Mesendoderm (in vitro differentiated cells): ENCODE measurements around the gene TMEM240.
"Not testable (repeated sequence)": the region's sequence is repeated elsewhere in the genome, so short reads cannot be mapped to it uniquely, and the experiment has no call there.

ENCODE experiments used
- DNase-seq: peaks from one replicate; pipeline ENCODE4 v3.0.0; 2013
- H2AK5ac ChIP-seq: 2 replicates; pipeline ENCODE4 v1.6.1; 2013; ENCODE audit warnings: low read length, inconsistent platforms
- H2BK120ac ChIP-seq: 2 replicates; pipeline ENCODE4 v1.6.1; 2013; ENCODE audit warnings: low read depth, mild to moderate bottlenecking, low read length, moderate library complexity, mixed read lengths
- H2BK15ac ChIP-seq: replicated peaks from 2 replicates; pipeline ENCODE4 v1.6.1; 2013; ENCODE audit warnings: low read depth, mild to moderate bottlenecking, moderate library complexity
- H2BK5ac ChIP-seq: 2 replicates; pipeline ENCODE4 v1.6.1; 2013; ENCODE audit warnings: low read length, inconsistent platforms
- H3K18ac ChIP-seq: 2 replicates; pipeline ENCODE4 v1.6.1; 2013; ENCODE audit warnings: mild to moderate bottlenecking, low read length, mixed read lengths
- H3K23ac ChIP-seq: one replicate; pipeline ENCODE4 v1.6.1; 2013; ENCODE audit warnings: low read length
- H3K27ac ChIP-seq: 2 replicates; pipeline ENCODE4 v1.5.1; 2013; ENCODE audit warnings: low read depth, mild to moderate bottlenecking, inconsistent platforms, low read length, moderate library complexity
- H3K27me3 ChIP-seq: 2 replicates; pipeline ENCODE4 v1.6.1; 2013; ENCODE audit warnings: low read length, control low read depth, mild to moderate bottlenecking, inconsistent platforms; ENCODE audit not compliant: insufficient read depth, poor library complexity
- H3K36me3 ChIP-seq: 2 replicates; pipeline ENCODE4 v1.6.1; 2013; ENCODE audit warnings: low read length, inconsistent platforms; ENCODE audit not compliant: control insufficient read depth, insufficient read depth
- H3K4ac ChIP-seq: one replicate; pipeline ENCODE4 v1.6.1; 2013; ENCODE audit warnings: low read depth, mild to moderate bottlenecking, low read length, moderate library complexity
- H3K4me1 ChIP-seq: 2 replicates; pipeline ENCODE4 v1.6.1; 2013; ENCODE audit warnings: low read depth, low read length, inconsistent platforms; ENCODE audit not compliant: control insufficient read depth
- H3K4me2 ChIP-seq: 2 replicates; pipeline ENCODE4 v1.6.1; 2013; ENCODE audit warnings: low read length
- H3K4me3 ChIP-seq: 2 replicates; pipeline ENCODE4 v1.5.1; 2013; ENCODE audit warnings: mild to moderate bottlenecking, low read length
- H3K56ac ChIP-seq: one replicate; pipeline ENCODE4 v1.6.1; 2013; ENCODE audit warnings: low read length
- H3K79me1 ChIP-seq: 2 replicates; pipeline ENCODE4 v1.6.1; 2013; ENCODE audit warnings: low read length, inconsistent platforms
- H3K79me2 ChIP-seq: 2 replicates; pipeline ENCODE4 v1.6.1; 2013; ENCODE audit warnings: mild to moderate bottlenecking, low read length; ENCODE audit not compliant: control insufficient read depth, insufficient read depth
- H3K9ac ChIP-seq: 2 replicates; pipeline ENCODE4 v1.6.1; 2013; ENCODE audit warnings: low read length, inconsistent platforms
- H4K5ac ChIP-seq: one replicate; pipeline ENCODE4 v1.6.1; 2013; ENCODE audit warnings: low read length
- H4K8ac ChIP-seq: one replicate; pipeline ENCODE4 v1.6.1; 2013; ENCODE audit warnings: low read depth, mild to moderate bottlenecking, control low read depth, low read length, moderate library complexity
- WGBS: extraction: QIAGEN DNeasy Blood & Tissue Kit; methylation state at CpG from one replicate; pipeline ENCODE4 v1.1.7; 2013; ENCODE audit warnings: low lambda C conversion rate, missing lambda C conversion rate; ENCODE audit not compliant: insufficient coverage; ENCODE audit errors: extremely low coverage; 5-methylcytosine and 5-hydroxymethylcytosine counted together

Gene TMEM240

DNA sequence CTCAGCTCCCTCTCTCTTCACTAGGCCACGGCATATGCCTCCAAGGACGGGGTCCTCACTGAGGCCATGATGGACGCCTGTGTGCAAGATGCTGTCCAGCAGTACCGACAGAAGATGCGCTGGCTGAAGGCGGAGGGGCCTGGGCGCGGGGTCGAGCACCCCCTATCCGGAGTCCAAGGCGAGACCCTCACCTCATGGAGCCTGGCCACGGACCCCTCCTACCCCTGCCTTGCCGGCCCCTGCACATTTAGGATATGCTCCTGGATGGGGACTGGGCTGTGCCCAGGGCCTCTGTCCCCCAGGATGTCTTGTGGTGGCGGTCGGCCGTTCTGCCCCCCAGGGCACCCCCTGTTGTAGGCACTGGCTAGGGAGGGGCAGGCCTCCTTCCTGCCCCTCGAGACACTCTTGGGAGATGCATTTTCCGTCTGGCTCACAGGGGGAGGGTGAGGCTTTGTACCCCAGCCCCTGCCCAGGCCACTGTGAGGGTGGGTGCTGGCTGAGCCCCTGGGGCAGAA, 44.9 kb downstream of the TMEM240 start:
- not testable (repeated sequence) for H2AK5ac ChIP-seq, H3K4me2 ChIP-seq, H3K18ac ChIP-seq, H2BK120ac ChIP-seq, H2BK15ac ChIP-seq, H3K27ac ChIP-seq, H3K4me1 ChIP-seq, H3K36me3 ChIP-seq, H2BK5ac ChIP-seq, H4K8ac ChIP-seq, H3K56ac ChIP-seq, H3K79me2 ChIP-seq, H3K27me3 ChIP-seq, H4K5ac ChIP-seq, H3K4me3 ChIP-seq, H3K4ac ChIP-seq, H3K9ac ChIP-seq, DNase-seq, H3K23ac ChIP-seq, H3K79me1 ChIP-seq
- WGBS = no CpG with 5 or more reads among the region's 18 CpGs

DNA sequence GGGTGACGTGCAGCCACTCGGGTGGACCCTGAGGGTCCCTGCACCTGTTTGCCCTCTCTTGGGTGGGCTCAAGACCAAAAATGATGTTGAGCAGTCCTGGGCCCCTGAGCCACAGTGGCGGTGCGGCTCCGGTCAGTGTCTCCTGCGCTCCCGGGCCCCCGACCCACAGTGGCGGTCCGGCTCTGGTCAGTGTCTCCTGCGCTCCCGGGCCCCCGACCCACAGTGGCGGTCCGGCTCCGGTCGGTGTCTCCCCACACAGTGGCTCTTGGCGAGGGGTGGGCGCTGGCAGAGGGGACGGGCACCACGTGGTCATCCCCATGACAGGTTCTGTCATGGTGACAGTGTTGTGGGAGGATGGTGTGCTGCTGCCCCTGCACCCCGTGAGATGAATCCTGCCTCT, 46.1 kb downstream of the TMEM240 start:
- not testable (repeated sequence) for H3K27me3 ChIP-seq, H4K5ac ChIP-seq, H2AK5ac ChIP-seq, DNase-seq, H3K9ac ChIP-seq, H3K27ac ChIP-seq, H3K18ac ChIP-seq, H3K79me1 ChIP-seq, H3K4me1 ChIP-seq, H3K4me3 ChIP-seq, H3K4ac ChIP-seq, H3K4me2 ChIP-seq, H2BK120ac ChIP-seq, H3K36me3 ChIP-seq, H4K8ac ChIP-seq, H3K79me2 ChIP-seq, H2BK5ac ChIP-seq, H2BK15ac ChIP-seq, H3K23ac ChIP-seq, H3K56ac ChIP-seq
- no CpG with 5 or more reads among the region's 22 CpGs for WGBS

DNA sequence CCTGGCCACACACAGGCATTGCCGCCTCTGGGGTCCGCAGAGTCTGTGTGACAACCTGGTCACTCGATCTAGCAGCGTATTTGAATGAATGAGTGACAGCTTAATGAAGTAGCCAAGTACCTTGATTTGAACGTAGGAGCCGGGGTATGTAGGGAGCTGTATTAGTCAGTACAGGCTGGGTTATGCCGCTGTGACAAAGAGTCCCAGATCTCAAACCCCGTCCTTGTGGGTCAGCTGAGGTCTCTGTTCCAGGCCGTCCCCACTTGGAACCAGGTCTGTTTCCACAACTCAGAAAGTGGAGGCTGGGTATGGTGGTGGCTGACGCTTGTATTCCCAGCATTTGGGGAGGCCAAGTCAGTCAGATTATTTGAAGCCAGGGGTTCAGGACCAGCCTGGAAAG, 48.8 kb downstream of the TMEM240 start:
- no peak overlapping the region for H3K9ac ChIP-seq
- H3K79me1 ChIP-seq = no peaks in the 10 kb centered on the region
- no peak overlapping the region for H3K56ac ChIP-seq
- H3K79me2 ChIP-seq = no peaks in the 10 kb centered on the region
- H3K23ac ChIP-seq = no peak overlapping the region
- H3K27ac ChIP-seq = no peak overlapping the region
- no peak overlapping the region for H2AK5ac ChIP-seq
- no peaks in the 10 kb centered on the region for H3K4me1 ChIP-seq
- no CpG with 5 or more reads among the region's 10 CpGs for WGBS
- H4K8ac ChIP-seq = no peak overlapping the region
- H3K27me3 ChIP-seq = no peaks in the 10 kb centered on the region
- no peak overlapping the region for H2BK120ac ChIP-seq
- no peak overlapping the region for H2BK5ac ChIP-seq
- H3K4ac ChIP-seq = no peak overlapping the region
- no peak overlapping the region for H3K18ac ChIP-seq
- peaks cover 8% of the 10 kb centered on the region for H3K36me3 ChIP-seq
- no peak overlapping the region for H2BK15ac ChIP-seq
- no peak overlapping the region for H3K4me3 ChIP-seq
- no peak overlapping the region for H3K4me2 ChIP-seq
- no peak for DNase-seq
- no peak overlapping the region for H4K5ac ChIP-seq

DNA sequence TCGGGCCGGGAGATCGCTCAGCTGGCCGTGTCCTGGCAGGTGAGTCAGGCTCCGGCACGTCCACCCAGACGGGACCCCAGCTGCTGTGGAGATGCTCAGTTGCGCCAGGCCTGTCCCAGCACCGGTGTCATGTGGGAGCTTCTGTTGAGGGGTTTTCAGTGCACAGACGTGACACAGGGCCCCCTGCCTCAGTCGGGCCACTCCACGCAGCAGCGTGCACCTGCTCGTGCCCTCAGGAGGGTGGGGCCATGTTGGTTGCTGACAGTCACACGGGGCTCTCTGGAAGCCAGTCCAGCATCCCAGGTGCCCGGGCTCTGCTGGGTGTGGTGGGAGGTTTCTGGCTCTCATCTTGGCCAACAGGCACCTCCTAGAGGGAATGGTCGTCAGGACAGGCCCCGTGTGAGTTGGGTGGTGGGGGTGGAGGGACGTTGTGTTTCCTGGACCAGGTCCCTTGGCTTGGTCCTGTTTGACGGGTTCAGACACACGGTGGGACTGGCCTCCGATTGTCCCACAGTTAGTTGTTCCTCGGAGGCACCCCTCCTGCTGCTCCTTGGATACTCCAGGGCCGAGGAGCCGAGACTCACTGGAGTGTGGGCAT, 49.7 kb downstream of the TMEM240 start:
- Histone ChIP-seq H3K56ac (no peak overlapping the region), H3K4me1 (no peaks in the 10 kb centered on the region), H2BK120ac (no peak overlapping the region), H3K27me3 (no peaks in the 10 kb centered on the region), H2AK5ac (no peak overlapping the region), H3K36me3 (peaks cover 8% of the 10 kb centered on the region), H4K8ac (no peak overlapping the region), H3K27ac (no peak overlapping the region), H3K4me3 (no peak overlapping the region), H3K4me2 (no peak overlapping the region), H2BK5ac (no peak overlapping the region), H3K79me2 (no peaks in the 10 kb centered on the region), H3K9ac (no peak overlapping the region), H3K79me1 (no peaks in the 10 kb centered on the region), H3K23ac (no peak overlapping the region), H2BK15ac (no peak overlapping the region), H3K18ac (no peak overlapping the region), H4K5ac (no peak overlapping the region), H3K4ac (no peak overlapping the region)
- no CpG with 5 or more reads among the region's 25 CpGs for WGBS
- DNase-seq = no peak

DNA sequence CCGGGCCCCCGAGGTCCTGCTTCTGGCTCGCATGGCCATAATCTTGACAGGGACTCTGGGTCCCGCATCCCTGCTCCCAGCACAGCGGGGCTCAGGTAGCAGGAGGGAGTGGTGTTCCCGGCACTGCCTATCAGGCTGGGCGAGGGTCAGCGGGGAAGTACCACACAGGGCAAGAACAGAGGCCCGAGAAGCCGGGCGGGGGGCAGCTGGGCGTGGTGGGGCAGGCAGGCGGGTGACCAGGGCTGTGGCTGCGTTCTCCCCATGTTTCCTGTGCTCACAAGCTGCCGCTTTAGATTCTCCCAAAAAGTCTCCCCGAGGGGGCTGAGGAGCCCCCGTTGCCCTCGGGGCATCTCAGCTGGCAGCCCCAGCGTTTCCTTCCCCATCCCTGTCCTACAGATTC, 50.6 kb downstream of the TMEM240 start:
- Histone ChIP-seq H4K8ac (no peak overlapping the region), H2BK120ac (no peak overlapping the region), H3K4ac (no peak overlapping the region), H3K56ac (no peak overlapping the region), H3K4me3 (no peak overlapping the region), H3K27ac (no peak overlapping the region), H3K18ac (no peak overlapping the region), H3K4me1 (no peaks in the 10 kb centered on the region), H2BK15ac (no peak overlapping the region), H3K79me1 (no peaks in the 10 kb centered on the region), H2BK5ac (no peak overlapping the region), H3K36me3 (peaks cover 8% of the 10 kb centered on the region), H3K9ac (no peak overlapping the region), H3K79me2 (no peaks in the 10 kb centered on the region), H3K27me3 (no peaks in the 10 kb centered on the region), H4K5ac (no peak overlapping the region), H2AK5ac (no peak overlapping the region), H3K23ac (no peak overlapping the region), H3K4me2 (no peak overlapping the region)
- no CpG with 5 or more reads among the region's 19 CpGs for WGBS
- DNase-seq = no peak

DNA sequence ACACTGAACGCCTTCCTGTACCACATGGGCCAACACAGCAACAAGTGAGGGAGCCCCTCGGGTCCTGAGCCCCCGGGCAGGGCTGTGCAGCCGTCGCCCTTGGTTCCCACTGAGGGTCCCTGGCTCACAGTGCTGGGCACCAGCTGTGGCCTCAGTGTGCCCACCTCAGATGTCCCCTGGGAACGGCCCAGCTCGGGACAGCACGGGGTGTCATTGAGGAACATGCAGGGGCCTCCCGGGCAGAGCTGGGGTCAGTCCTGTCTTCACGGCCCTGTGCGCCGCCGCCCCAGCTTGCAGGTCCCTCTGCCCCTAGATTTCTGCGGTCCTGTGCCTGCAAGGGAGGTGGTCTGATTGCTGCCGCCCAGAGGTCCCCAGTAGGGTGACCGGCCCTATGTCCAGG, 51.2 kb downstream of the TMEM240 start:
- Histone ChIP-seq H3K23ac (no peak overlapping the region), H4K8ac (no peak overlapping the region), H2BK120ac (no peak overlapping the region), H4K5ac (no peak overlapping the region), H3K79me1 (no peaks in the 10 kb centered on the region), H3K4me3 (no peak overlapping the region), H3K36me3 (peaks cover 8% of the 10 kb centered on the region), H3K56ac (no peak overlapping the region), H2AK5ac (no peak overlapping the region), H3K27ac (no peak overlapping the region), H3K9ac (no peak overlapping the region), H3K4me2 (no peak overlapping the region), H3K18ac (no peak overlapping the region), H3K79me2 (no peaks in the 10 kb centered on the region), H3K4ac (no peak overlapping the region), H2BK15ac (no peak overlapping the region), H2BK5ac (no peak overlapping the region), H3K4me1 (no peaks in the 10 kb centered on the region), H3K27me3 (no peaks in the 10 kb centered on the region)
- DNase-seq = no peak
- WGBS = no CpG with 5 or more reads among the region's 16 CpGs
